Measurements from ENCODE around the gene FSTL4. TPM values are rescaled to one million over a fixed set of nuclear protein-coding genes. Genes with fewer than 3 reads are reported as not detected.

FSTL4 gene
- total RNA-seq, 1 experiment from 2014 or later = not detected

DNA sequence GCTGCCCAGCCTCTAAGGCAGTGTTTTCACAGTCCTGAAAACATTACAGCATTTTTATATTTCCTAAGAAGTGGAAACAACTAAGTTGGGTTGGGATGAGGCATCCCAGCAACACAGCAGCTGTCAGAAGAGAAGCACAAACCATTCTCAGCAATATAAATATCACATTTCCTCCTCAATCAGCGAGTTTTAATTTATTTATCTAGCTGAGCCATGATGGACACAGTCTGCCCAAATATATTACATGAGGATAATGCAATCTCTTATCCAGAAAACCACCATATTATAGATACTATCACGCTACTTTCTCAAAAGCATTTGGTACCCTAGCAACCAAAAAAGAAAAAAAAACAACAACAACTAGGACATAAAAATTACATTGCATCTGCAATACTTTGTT is 158.5 kb downstream of the FSTL4 start:
- BruUV-seq (replicated peaks) = no TSS peak
- CTCF ChIA-PET = no interaction called here
- H3K27ac Mint-ChIP-seq (ENCODE audit: unreplicated experiment) = no peak overlapping the region
- H3K9me3 Mint-ChIP-seq (ENCODE audit: low read depth, unreplicated experiment) = no peaks in the 10 kb centered on the region
- H3K4me1 Mint-ChIP-seq (ENCODE audit: low read depth, unreplicated experiment) = no peaks in the 10 kb centered on the region
- H3K27me3 Mint-ChIP-seq (ENCODE audit: unreplicated experiment) = peaks cover 98% of the 10 kb centered on the region
- DNase-seq = no peak
- no peak overlapping the region for H3K4me3 Mint-ChIP-seq (ENCODE audit: low read depth, unreplicated experiment)
- TF ChIP-seq CTCF (IDR thresholded peaks at IDR 0.05; ENCODE audit: unreplicated experiment) = no peak
- H3K36me3 Mint-ChIP-seq (ENCODE audit: insufficient read depth, unreplicated experiment) = no peaks in the 10 kb centered on the region
- intact Hi-C loops (cut with micrococcal nuclease; ENCODE audit: unreplicated experiment) = no loop called here

DNA sequence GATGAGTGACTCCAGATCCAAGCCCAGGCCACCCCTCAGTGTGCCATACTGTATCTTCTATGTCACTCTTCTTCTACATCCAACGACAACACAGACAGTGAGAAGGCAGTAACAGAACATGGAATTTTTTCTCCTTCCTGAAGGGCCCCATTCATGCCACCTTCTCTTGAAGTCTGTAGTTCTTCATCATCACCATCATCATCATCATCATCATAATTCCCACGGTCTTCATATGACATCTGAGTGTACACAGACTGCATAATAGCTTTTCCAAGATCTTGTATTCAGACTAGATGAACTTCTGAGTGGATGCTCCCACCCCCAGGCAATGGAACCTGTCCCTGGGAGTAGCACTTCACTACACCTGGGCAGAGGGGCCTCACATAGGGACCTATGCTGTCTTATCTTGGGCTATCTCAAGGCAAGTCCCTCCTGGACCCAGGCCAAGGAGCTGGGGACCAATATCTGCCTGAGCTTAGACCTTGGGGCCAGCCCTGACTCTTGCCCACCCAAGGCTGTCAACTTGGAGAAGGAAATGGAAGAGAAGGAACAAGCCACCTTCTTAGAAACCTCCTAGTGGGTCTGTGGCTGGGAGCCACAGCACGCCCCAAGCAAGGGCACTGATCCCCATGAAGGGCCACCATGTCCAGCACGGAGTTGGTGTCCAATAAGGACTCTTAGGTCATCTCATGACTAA is 159.1 kb downstream of the FSTL4 start:
- intact Hi-C loops (cut with micrococcal nuclease; ENCODE audit: unreplicated experiment) = no loop called here
- H3K36me3 Mint-ChIP-seq (ENCODE audit: insufficient read depth, unreplicated experiment) = no peaks in the 10 kb centered on the region
- DNase-seq = no peak
- TF ChIP-seq CTCF (IDR thresholded peaks at IDR 0.05; ENCODE audit: unreplicated experiment) = no peak
- CTCF ChIA-PET = no interaction called here
- BruUV-seq (replicated peaks) = no TSS peak
- H3K4me1 Mint-ChIP-seq (ENCODE audit: low read depth, unreplicated experiment) = no peaks in the 10 kb centered on the region
- H3K27me3 Mint-ChIP-seq (ENCODE audit: unreplicated experiment) = peaks cover 92% of the 10 kb centered on the region
- H3K9me3 Mint-ChIP-seq (ENCODE audit: low read depth, unreplicated experiment) = no peaks in the 10 kb centered on the region
- no peak overlapping the region for H3K27ac Mint-ChIP-seq (ENCODE audit: unreplicated experiment)
- H3K4me3 Mint-ChIP-seq (ENCODE audit: low read depth, unreplicated experiment) = no peak overlapping the region

GRCh38 chr5:133451926-133452325 is 160.4 kb downstream of the FSTL4 start:
- TF ChIP-seq CTCF (IDR thresholded peaks at IDR 0.05; ENCODE audit: unreplicated experiment) = no peak
- Mint-ChIP-seq H3K27me3 (ENCODE audit: unreplicated experiment) (peaks cover 92% of the 10 kb centered on the region), H3K27ac (ENCODE audit: unreplicated experiment) (no peak overlapping the region), H3K4me3 (ENCODE audit: low read depth, unreplicated experiment) (no peak overlapping the region), H3K9me3 (ENCODE audit: low read depth, unreplicated experiment) (no peaks in the 10 kb centered on the region), H3K4me1 (ENCODE audit: low read depth, unreplicated experiment) (no peaks in the 10 kb centered on the region), H3K36me3 (ENCODE audit: insufficient read depth, unreplicated experiment) (no peaks in the 10 kb centered on the region)
- no TSS peak for BruUV-seq (replicated peaks)
- CTCF ChIA-PET = no interaction called here
- intact Hi-C loops (cut with micrococcal nuclease; ENCODE audit: unreplicated experiment) = no loop called here
- DNase-seq = no peak

DNA sequence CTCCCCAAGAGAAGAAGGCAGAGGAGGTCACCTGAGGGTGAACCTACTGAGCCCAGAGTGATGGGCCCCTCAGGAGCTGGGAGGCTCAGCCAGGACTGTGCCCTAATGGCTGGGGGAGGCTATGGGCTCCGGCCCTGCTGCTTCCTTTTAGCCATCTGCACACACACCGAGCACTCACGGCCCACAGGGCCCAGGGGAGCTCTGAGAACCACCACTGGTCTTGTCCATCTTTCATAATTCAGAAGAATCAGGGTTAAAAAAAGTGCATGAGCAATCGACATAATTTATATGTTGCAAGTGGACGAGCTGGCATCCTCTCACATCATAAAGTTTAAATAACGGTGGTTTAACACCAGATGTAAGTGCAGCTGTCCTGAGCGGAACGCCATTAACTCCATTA is 162.1 kb downstream of the FSTL4 start:
- no TSS peak for BruUV-seq (replicated peaks)
- Mint-ChIP-seq H3K4me1 (ENCODE audit: low read depth, unreplicated experiment) (no peaks in the 10 kb centered on the region), H3K9me3 (ENCODE audit: low read depth, unreplicated experiment) (no peaks in the 10 kb centered on the region), H3K4me3 (ENCODE audit: low read depth, unreplicated experiment) (no peak overlapping the region), H3K27ac (ENCODE audit: unreplicated experiment) (no peak overlapping the region), H3K36me3 (ENCODE audit: insufficient read depth, unreplicated experiment) (no peaks in the 10 kb centered on the region), H3K27me3 (ENCODE audit: unreplicated experiment) (peaks cover 87% of the 10 kb centered on the region)
- CTCF ChIA-PET = no interaction called here
- TF ChIP-seq CTCF (IDR thresholded peaks at IDR 0.05; ENCODE audit: unreplicated experiment) = no peak
- DNase-seq = no peak
- intact Hi-C loops (cut with micrococcal nuclease; ENCODE audit: unreplicated experiment) = no loop called here
